Esophagus muscularis mucosa (tissue), 4 donors: ENCODE data around the gene WDR70. TPM values are rescaled to one million over a fixed set of nuclear protein-coding genes. Genes with fewer than 3 reads are reported as not detected.
A peak's percentile ranks its signal among the peaks of the same experiment; 100 is the strongest.

Experiments
- DNase-seq: peaks from one replicate; pipeline ENCODE4 v3.0.0-alpha.2; 2017; ENCODE audit errors: extremely low spot score
- H3K27ac ChIP-seq, 4 donors: fragments of 200-600 bp; sonication (generic); replicated peaks in 1 of 4; 1 replicate in 3 of 4; 2 replicates in 1 of 4; pipeline ENCODE4 v1.5.1; 2016 to 2019; ENCODE audit warnings: mild to moderate bottlenecking in 1 of 4
- H3K27me3 ChIP-seq, 4 donors: fragments of 200-600 bp; sonication (generic); one replicate each; pipeline versions ENCODE4 v1.5.1 to v1.6.0; 2016 to 2019
- H3K36me3 ChIP-seq, 4 donors: fragments of 200-600 bp; sonication (generic); one replicate each; pipeline ENCODE4 v1.5.1; 2016 to 2019
- H3K4me1 ChIP-seq, 4 donors: fragments of 200-600 bp; sonication (generic); one replicate each; pipeline ENCODE4 v1.5.1; 2016 to 2019
- H3K4me3 ChIP-seq, 4 donors: fragments of 200-600 bp; sonication (generic); 1 replicate in 2 of 4; 2 replicates in 2 of 4; pipeline ENCODE4 v1.5.1; 2016 to 2019; ENCODE audit warnings: mild to moderate bottlenecking in 4 of 4, moderate library complexity in 1 of 4
- H3K9me3 ChIP-seq, 4 donors: fragments of 200-600 bp; sonication (generic); 1 replicate in 3 of 4; 2 replicates in 1 of 4; pipeline ENCODE4 v1.5.1; 2016 to 2019
- CTCF ChIP-seq, 3 experiments: fragments of 200-600 bp in 2 of 3; fragments of 450-650 bp in 1 of 3; sonication (generic) in 2 of 3; IDR thresholded peaks; one replicate each; pipeline ENCODE4 v1.5.1; 2017 to 2019; ENCODE audit warnings: antibody characterized with exemption in 3 of 3, mild to moderate bottlenecking in 2 of 3, moderate library complexity in 1 of 3
- EP300 ChIP-seq: sonication (generic); formaldehyde crosslinking; IDR thresholded peaks from one replicate; pipeline ENCODE4 v1.6.1; 2017; ENCODE audit warnings: antibody characterized with exemption
- POLR2A ChIP-seq: fragments of 450-650 bp; IDR thresholded peaks from one replicate; pipeline ENCODE4 v1.6.1; 2017; ENCODE audit warnings: antibody characterized with exemption, moderate library complexity, mild to moderate bottlenecking, low read depth
- POLR2AphosphoS5 ChIP-seq, 2 donors: sonication (generic); formaldehyde crosslinking; IDR thresholded peaks; one replicate each; pipeline ENCODE4 v1.6.1; 2017; ENCODE audit warnings: antibody characterized with exemption in 2 of 2
- WGBS: methylation state at CpG from one replicate; pipeline ENCODE4 v1.1.5; 2018; 5-methylcytosine and 5-hydroxymethylcytosine counted together
- intact Hi-C: fragments of 100-400 bp; cut with DNase I; formaldehyde crosslinking; loops from one replicate; pipeline ENCODE4 v1.15.1; 2023
- total RNA-seq, 4 donors: library from RNA; depleted of rRNA; stranded (reverse); fragments of >200 nt; gene quantifications; one replicate each; pipeline versions ENCODE4 v1.1.0 to v1.2.1, GENCODE V29; 2016

Gene WDR70
- total RNA-seq, 4 donors from 2014 or later: 15.6 to 24.1 (median 19.6) TPM

DNA sequence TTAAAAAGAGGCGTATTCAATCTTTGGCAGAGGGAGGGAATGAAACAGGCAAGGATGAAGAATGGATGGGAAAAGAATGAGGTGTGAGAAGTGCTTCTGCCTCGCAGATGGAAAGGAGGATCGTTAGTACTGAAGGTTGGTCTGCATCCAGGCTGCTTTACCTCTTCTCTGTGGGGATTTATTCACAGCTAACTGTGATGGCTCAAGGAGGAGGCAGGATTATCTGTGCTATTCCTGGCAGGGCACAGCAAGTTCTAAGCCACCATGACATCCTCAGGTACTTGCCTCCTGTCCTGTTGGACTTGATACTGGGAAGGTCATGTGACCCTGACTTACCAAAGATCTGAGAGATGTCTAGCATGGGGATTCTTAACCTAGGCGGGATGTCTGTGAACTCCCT is 376.5 kb downstream of the WDR70 start:
- no peaks in the 10 kb centered on the region for H3K27me3 ChIP-seq
- intact Hi-C loops: no loop called here
- 56% methylated on average over 4 of the region's 4 CpGs for WGBS

DNA sequence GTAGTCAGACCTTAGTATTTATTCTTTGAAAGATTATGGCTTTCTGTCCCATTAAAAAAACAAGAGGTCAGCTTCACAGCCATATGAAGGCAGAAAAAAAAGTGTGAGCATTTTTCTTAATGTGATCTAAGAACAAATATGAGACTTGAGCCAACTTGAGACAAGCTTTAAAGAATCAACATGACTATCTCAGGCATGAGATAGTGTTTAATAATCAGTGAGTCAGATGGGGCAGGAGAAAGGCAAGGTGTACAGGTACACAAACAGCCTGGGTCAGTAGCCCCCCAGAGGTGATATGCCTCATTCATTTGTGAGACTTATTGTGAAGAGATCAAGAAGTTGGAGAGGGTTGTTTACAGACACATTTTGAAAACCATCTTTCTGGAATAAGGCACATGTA is 377.1 kb downstream of the WDR70 start:
- H3K36me3 ChIP-seq: peaks cover 0 to 10% (median 2%) of the 10 kb centered on the region in 4 donors
- H3K9me3 ChIP-seq: peaks cover 0 to 5% (median 0%) of the 10 kb centered on the region in 4 donors
- intact Hi-C loops: no loop called here
- DNase-seq: no peak
- H3K4me3 ChIP-seq: no peak overlapping the region
- H3K27ac ChIP-seq: peak overlapping the region in 1 of 4 donors; percentile 41
- peaks cover 0 to 22% (median 12%) of the 10 kb centered on the region in 4 donors for H3K4me1 ChIP-seq
- no peaks in the 10 kb centered on the region for H3K27me3 ChIP-seq
- no peak for TF ChIP-seq POLR2A
- no peak for TF ChIP-seq CTCF (IDR thresholded peaks at IDR 0.05)
- TF ChIP-seq POLR2AphosphoS5 (IDR thresholded peaks at IDR 0.05): no peak
- TF ChIP-seq EP300: no peak

More for the DNA sequence above, 376.5 kb downstream of the WDR70 start:
- Histone ChIP-seq H3K36me3 (peaks cover 0 to 10% (median 2%) of the 10 kb centered on the region in 4 donors), H3K4me1 (peaks cover 0 to 22% (median 12%) of the 10 kb centered on the region in 4 donors), H3K9me3 (peaks cover 0 to 5% (median 0%) of the 10 kb centered on the region in 4 donors), H3K4me3 (no peak overlapping the region), H3K27ac (peak overlapping the region in 3 of 4 donors; percentile 38 to 43 (median 41))
- DNase-seq: no peak
- TF ChIP-seq EP300 (no peak), POLR2AphosphoS5 (IDR thresholded peaks at IDR 0.05) (peak in 1 of 2 donors; percentile 40)

DNA sequence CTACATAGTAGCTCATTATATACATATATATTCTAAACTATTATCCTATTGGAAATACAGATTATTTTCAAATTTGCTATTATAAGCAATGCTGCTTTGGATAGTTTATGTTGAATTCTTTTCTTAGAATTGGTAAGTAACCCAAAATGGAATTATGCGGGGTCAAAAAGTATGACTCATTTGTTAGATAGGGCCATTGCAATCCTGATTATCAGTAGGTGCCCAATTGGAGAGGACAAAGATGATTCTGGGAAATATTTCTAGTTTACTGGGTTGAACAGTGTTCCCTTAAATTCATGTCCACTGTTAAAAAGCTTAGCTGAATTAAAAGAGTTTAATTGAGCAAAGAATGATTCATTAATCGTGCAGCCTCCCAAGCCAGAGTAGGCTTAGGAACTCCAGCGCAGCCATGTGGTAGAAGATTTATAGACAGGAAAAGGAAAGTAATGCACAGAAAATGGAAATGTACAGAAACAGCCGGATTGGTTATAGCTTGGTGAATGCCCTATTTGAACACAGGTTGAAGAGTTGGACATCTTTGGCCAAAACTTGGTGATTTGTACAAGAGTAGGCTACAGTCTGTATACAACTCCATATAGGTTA is 379.0 kb downstream of the WDR70 start:
- peaks cover 0 to 1% (median under 1%) of the 10 kb centered on the region in 4 donors for H3K36me3 ChIP-seq
- H3K4me3 ChIP-seq: no peak overlapping the region
- WGBS: 94% methylated on average over 4 of the region's 4 CpGs
- H3K27ac ChIP-seq: no peak overlapping the region
- intact Hi-C loops: no loop called here
- TF ChIP-seq POLR2AphosphoS5 (IDR thresholded peaks at IDR 0.05): no peak
- no peak for TF ChIP-seq EP300
- no peak for TF ChIP-seq CTCF (IDR thresholded peaks at IDR 0.05)
- H3K4me1 ChIP-seq: peaks cover 0 to 22% (median 12%) of the 10 kb centered on the region in 4 donors
- no peak for DNase-seq
- H3K9me3 ChIP-seq: peaks cover 0 to 5% (median 0%) of the 10 kb centered on the region in 4 donors
- H3K27me3 ChIP-seq: no peaks in the 10 kb centered on the region

DNA sequence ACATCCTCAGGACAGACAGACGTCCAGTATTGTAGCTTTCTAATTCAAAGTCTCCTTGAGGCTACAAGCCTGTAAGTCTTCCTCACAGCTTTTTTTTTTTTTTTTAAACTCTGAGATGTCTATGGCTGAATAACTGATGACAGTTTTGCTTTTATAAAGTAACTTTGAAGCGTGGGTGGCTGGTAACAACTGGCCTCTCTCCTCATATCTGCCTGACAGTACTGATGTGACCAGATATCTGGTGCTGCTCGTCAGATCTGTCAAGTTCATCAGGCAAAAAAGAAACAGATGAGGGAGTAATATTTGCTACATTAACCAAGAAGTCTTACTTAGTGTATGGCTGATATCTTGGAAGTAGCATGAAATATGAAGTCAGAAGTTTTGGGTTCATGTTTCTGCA is 388.1 kb downstream of the WDR70 start:
- no peaks in the 10 kb centered on the region for H3K9me3 ChIP-seq
- no peak for TF ChIP-seq POLR2AphosphoS5 (IDR thresholded peaks at IDR 0.05)
- peaks cover 0 to 27% (median 25%) of the 10 kb centered on the region in 4 donors for H3K4me1 ChIP-seq
- no peak overlapping the region for H3K4me3 ChIP-seq
- no peak for DNase-seq
- no peaks in the 10 kb centered on the region for H3K36me3 ChIP-seq
- no peaks in the 10 kb centered on the region for H3K27me3 ChIP-seq
- intact Hi-C loops: no loop called here
- 80% methylated on average over 3 of the region's 3 CpGs for WGBS
- no peak overlapping the region for H3K27ac ChIP-seq

- Histone ChIP-seq H3K27ac (no peak overlapping the region), H3K4me3 (no peak overlapping the region), H3K36me3 (no peaks in the 10 kb centered on the region), H3K4me1 (peaks cover 0 to 27% (median 25%) of the 10 kb centered on the region in 4 donors), H3K9me3 (no peaks in the 10 kb centered on the region), H3K27me3 (no peaks in the 10 kb centered on the region)
- WGBS: 85% methylated on average over 4 of the region's 4 CpGs
- TF ChIP-seq CTCF (IDR thresholded peaks at IDR 0.05) (no peak), EP300 (no peak), POLR2A (no peak), POLR2AphosphoS5 (IDR thresholded peaks at IDR 0.05) (no peak)
- DNase-seq: no peak
- intact Hi-C loops: no loop called here
These were observed 388.8 kb downstream of the WDR70 start for GRCh38 chr5:37767961-37768360.

GRCh38 chr5:37768371-37768770 is 389.3 kb downstream of the WDR70 start:
- Histone ChIP-seq H3K4me3 (no peak overlapping the region), H3K36me3 (no peaks in the 10 kb centered on the region), H3K4me1 (peaks cover 0 to 27% (median 25%) of the 10 kb centered on the region in 4 donors), H3K27me3 (no peaks in the 10 kb centered on the region), H3K27ac (no peak overlapping the region), H3K9me3 (no peaks in the 10 kb centered on the region)
- TF ChIP-seq POLR2A: no peak
- TF ChIP-seq POLR2AphosphoS5 (IDR thresholded peaks at IDR 0.05): no peak
- no peak for TF ChIP-seq CTCF (IDR thresholded peaks at IDR 0.05)
- TF ChIP-seq EP300: no peak
- no peak for DNase-seq
- intact Hi-C loops: no loop called here
